Measurements from ENCODE around the gene PABPN1L.
"Not testable (repeated sequence)": the region's sequence is repeated elsewhere in the genome, so short reads cannot be mapped to it uniquely, and the experiment has no call there.

Gene PABPN1L

DNA sequence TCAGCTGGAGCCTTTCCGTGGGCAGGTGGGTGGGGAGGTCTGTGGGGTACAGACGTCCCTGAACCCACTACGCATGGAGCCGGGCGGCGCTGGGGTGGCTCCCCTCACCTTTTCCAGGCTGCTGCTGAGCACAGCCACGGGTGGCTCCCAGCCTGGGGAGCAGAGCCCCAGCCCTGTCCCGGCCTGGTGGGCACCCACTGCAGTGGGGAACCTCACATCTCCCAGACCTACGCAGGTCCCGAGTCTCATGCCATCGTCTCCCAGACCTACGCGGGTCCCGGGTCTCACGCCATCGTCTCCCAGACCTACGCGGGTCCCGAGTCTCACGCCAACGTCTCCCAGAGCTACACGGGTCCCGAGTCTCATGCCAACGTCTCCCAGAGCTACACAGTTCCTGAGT lies 37.7 kb downstream of the PABPN1L start:
- CTCF ChIA-PET: interaction anchor here (1.2 kb wide), 1 partner anchor 19 kb away, joined by 3 read pairs; no protein-coding TSS in a partner anchor
- no peak for DNase-seq (ENCODE audit: low read depth, low spot score)
- POLR2A ChIA-PET: no interaction called here
- TF ChIP-seq, protein P1, sequence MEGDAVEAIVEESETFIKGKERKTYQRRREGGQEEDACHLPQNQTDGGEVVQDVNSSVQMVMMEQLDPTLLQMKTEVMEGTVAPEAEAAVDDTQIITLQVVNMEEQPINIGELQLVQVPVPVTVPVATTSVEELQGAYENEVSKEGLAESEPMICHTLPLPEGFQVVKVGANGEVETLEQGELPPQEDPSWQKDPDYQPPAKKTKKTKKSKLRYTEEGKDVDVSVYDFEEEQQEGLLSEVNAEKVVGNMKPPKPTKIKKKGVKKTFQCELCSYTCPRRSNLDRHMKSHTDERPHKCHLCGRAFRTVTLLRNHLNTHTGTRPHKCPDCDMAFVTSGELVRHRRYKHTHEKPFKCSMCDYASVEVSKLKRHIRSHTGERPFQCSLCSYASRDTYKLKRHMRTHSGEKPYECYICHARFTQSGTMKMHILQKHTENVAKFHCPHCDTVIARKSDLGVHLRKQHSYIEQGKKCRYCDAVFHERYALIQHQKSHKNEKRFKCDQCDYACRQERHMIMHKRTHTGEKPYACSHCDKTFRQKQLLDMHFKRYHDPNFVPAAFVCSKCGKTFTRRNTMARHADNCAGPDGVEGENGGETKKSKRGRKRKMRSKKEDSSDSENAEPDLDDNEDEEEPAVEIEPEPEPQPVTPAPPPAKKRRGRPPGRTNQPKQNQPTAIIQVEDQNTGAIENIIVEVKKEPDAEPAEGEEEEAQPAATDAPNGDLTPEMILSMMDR (IDR thresholded peaks at IDR 0.05; ENCODE audit: insufficient read depth, low read length, missing control alignments): no peak
- no peak overlapping the region for H3K4me3 ChIP-seq (ENCODE audit: low read depth, low read length)

- no peak overlapping the region for H3K4me3 ChIP-seq (ENCODE audit: low read depth, low read length)
- DNase-seq (ENCODE audit: low read depth, low spot score): no peak
- CTCF ChIA-PET: interaction anchor here (1.1 to 1.2 kb wide), 2 partner anchors 16 to 18 kb away, joined by 3 read pairs; partner anchors contain the start of gene APRT
- POLR2A ChIA-PET: interaction anchor here (0.6 kb wide), 1 partner anchor 22 kb away, joined by 3 read pairs; no protein-coding TSS in a partner anchor
- TF ChIP-seq, protein P1 (IDR thresholded peaks at IDR 0.05; ENCODE audit: insufficient read depth, low read length, missing control alignments): no peak
These were observed 38.7 kb downstream of the PABPN1L start for GRCh38 chr16:88827727-88828126.

DNA sequence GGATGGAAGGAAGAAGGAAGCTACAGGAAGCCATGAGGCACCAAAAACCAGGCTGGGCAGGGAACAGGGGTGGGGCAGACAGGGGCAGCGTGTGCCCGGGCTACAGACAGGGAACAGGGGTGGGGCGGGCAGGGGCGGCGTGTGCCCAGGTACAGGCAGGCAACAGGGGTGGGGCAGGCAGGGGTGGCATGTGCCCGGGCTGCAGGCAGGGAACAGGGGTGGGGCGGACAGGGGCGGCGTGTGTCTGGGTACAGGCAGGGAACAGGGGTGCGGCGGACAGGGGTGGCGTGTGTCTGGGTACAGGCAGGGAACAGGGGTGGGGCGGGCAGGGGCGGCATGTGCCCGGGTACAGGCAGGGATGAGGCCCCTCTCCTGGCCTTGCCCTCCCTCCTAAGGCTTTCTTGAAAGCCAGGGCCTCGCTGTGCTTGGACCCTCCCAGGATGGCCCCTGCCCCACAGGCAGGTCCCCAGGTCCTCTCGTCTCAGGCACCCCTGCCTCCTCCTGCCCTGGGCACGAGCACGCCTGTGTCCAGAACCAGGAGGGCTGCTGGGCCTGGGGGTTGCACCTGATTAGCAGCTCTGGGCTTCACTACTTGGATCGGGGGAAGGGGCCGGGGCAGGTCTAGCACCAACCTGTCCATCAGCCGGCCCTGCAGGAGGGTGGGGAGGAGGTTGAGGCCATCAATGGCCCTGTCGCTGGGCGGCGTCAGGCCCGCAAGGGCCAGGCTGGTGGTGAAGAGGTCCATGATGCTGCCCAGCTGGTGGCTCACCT lies 40.2 kb downstream of the PABPN1L start:
- TF ChIP-seq, protein P1 (IDR thresholded peaks at IDR 0.05; ENCODE audit: insufficient read depth, low read length, missing control alignments): no peak
- POLR2A ChIA-PET: no interaction called here
- no peak for DNase-seq (ENCODE audit: low read depth, low spot score)
- no peak overlapping the region for H3K4me3 ChIP-seq (ENCODE audit: low read depth, low read length)
- CTCF ChIA-PET: no interaction called here

GRCh38 chr16:88825146-88825545 lies 41.3 kb downstream of the PABPN1L start:
- CTCF ChIA-PET: interaction anchor here (1.0 kb wide), 1 partner anchor 12 kb away, joined by 4 read pairs; no protein-coding TSS in a partner anchor
- no peak for DNase-seq (ENCODE audit: low read depth, low spot score)
- POLR2A ChIA-PET: no interaction called here
- TF ChIP-seq, protein P1 (IDR thresholded peaks at IDR 0.05; ENCODE audit: insufficient read depth, low read length, missing control alignments): no peak
- no peak overlapping the region for H3K4me3 ChIP-seq (ENCODE audit: low read depth, low read length)

DNA sequence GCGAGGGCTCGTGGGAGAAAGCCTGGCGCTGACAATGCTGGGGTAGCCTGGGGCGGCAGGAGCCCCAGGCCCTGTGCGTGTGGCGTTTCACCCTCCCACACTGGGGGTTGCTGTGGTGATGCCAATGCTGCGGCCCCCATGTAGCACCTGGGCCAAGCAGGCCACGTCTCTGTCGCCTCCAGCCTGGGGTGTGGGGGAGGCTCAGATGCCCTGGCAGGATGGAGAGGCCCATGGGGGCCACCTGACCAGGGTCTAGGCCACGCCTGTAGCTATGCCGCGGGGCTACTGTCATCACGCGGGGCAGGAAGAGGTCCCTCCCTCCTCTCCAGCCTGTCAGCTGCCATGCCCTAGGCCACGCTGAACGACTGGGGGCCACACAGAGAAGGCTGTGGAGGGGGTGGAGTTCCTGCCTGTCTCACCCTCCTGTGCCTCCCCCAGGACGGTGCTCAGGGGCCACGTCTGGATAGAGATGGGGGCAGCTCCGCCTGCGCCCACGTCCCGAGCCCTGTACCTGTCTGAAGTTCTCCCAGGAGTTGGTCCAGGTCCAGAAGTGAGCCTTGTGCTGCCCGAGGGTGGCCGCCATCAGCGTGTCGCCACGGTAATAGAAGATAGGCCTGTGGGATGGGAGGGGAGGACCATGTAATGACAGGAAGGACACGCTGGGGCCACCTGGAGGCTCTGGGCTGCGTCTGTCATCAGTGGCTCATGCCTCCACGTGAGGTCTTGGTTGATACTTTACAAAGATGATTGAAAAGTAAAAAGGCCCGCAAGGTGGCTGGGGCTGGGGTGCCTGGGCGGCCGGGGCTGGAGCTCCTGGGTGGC lies 42.0 kb downstream of the PABPN1L start:
- ChIA-PET POLR2A (no interaction called here), CTCF (interaction anchor here (1.0 kb wide), 1 partner anchor 11 kb away, joined by 4 read pairs; no protein-coding TSS in a partner anchor)
- TF ChIP-seq, protein P1 (IDR thresholded peaks at IDR 0.05; ENCODE audit: insufficient read depth, low read length, missing control alignments): no peak
- H3K4me3 ChIP-seq (ENCODE audit: low read depth, low read length): no peak overlapping the region
- DNase-seq (ENCODE audit: low read depth, low spot score): no peak

DNA sequence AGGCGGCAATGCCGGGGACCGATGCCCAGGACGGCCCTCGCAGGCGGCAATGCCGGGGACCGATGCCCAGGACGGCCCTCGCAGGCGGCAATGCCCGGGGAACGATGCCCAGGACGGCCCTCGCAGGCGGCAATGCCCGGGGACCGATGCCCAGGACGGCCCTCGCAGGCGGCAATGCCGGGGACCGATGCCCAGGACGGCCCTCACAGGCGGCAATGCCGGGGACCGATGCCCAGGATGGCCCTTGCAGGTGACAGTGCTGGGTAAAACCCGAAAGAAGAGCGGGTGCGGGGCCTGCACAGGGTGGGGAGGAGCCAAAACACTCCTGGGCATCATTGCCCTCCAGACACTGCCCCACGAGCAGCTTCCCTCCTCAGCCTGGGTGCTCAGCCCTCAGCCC lies 42.8 kb downstream of the PABPN1L start:
- CTCF ChIA-PET; DNase-seq (ENCODE audit: low read depth, low spot score); POLR2A ChIA-PET; H3K4me3 ChIP-seq (ENCODE audit: low read depth, low read length): not testable (repeated sequence)

All from AG04449 (cell line).